Ascending aorta (tissue), 2 donors: ENCODE measurements around the gene MAGEA3. TPM values are rescaled to one million over a fixed set of nuclear protein-coding genes. Genes with fewer than 3 reads are reported as not detected.
"Not testable (repeated sequence)": the region's sequence is repeated elsewhere in the genome, so short reads cannot be mapped to it uniquely, and the experiment has no call there.

ENCODE experiments used
- DNase-seq, 2 donors: peaks; one replicate each; pipeline ENCODE4 v3.0.0-alpha.2; 2019; ENCODE audit warnings: low spot score in 2 of 2
- H3K27ac ChIP-seq, 2 donors: fragments of 200-600 bp; sonication (generic); one replicate each; pipeline ENCODE4 v1.5.1; 2016 to 2017; ENCODE audit warnings: mild to moderate bottlenecking in 1 of 2
- H3K27me3 ChIP-seq: fragments of 200-600 bp; sonication (generic); one replicate; pipeline ENCODE4 v1.5.1; 2017
- H3K36me3 ChIP-seq, 2 donors: fragments of 200-600 bp; sonication (generic); one replicate each; pipeline ENCODE4 v1.5.1; 2016
- H3K4me1 ChIP-seq, 2 donors: fragments of 200-600 bp; sonication (generic); one replicate each; pipeline ENCODE4 v1.5.1; 2016 to 2017; ENCODE audit warnings: mild to moderate bottlenecking in 1 of 2
- H3K4me3 ChIP-seq, 2 donors: fragments of 200-600 bp; sonication (generic); one replicate each; pipeline ENCODE4 v1.5.1; 2016 to 2017; ENCODE audit warnings: mild to moderate bottlenecking in 1 of 2
- H3K9me3 ChIP-seq, 2 donors: fragments of 200-600 bp; sonication (generic); one replicate each; pipeline ENCODE4 v1.5.1; 2016
- CTCF ChIP-seq, 3 experiments: fragments of 200-600 bp in 2 of 3; fragments of 450-650 bp in 1 of 3; sonication (generic) in 2 of 3; IDR thresholded peaks; one replicate each; pipeline ENCODE4 v1.5.1; 2016 to 2019; ENCODE audit warnings: antibody characterized with exemption in 3 of 3, mild to moderate bottlenecking in 1 of 3, moderate library complexity in 1 of 3
- intact Hi-C: fragments of 100-400 bp; cut with DNase I; formaldehyde crosslinking; loops from one replicate; pipeline ENCODE4 v1.15.1; 2023
- total RNA-seq: library from RNA; depleted of rRNA; stranded (reverse); fragments of >200 nt; gene quantifications from one replicate; pipeline ENCODE4 v1.1.0, GENCODE V29; 2016

Gene MAGEA3, protein sequence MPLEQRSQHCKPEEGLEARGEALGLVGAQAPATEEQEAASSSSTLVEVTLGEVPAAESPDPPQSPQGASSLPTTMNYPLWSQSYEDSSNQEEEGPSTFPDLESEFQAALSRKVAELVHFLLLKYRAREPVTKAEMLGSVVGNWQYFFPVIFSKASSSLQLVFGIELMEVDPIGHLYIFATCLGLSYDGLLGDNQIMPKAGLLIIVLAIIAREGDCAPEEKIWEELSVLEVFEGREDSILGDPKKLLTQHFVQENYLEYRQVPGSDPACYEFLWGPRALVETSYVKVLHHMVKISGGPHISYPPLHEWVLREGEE
- total RNA-seq, result not detected

- H3K4me3 ChIP-seq, H3K36me3 ChIP-seq, DNase-seq, H3K4me1 ChIP-seq, H3K9me3 ChIP-seq, intact Hi-C loops, H3K27ac ChIP-seq, H3K27me3 ChIP-seq: not testable (repeated sequence)
Observed at GRCh38 chrX:152697952-152698931, at the start of gene MAGEA3. TSS of gene MAGEA3 (plus strand) at chrX:152698794. CDS start at chrX:152700833, 2,039 bp downstream.

GRCh38 chrX:152652060-152652459 lies 46.5 kb upstream of the MAGEA3 start:
- intact Hi-C loops, result no loop called here
- H3K4me1 ChIP-seq, result no peaks in the 10 kb centered on the region
- H3K27me3 ChIP-seq, result no peaks in the 10 kb centered on the region
- no peak for DNase-seq
- no peak for TF ChIP-seq CTCF (IDR thresholded peaks at IDR 0.05)
- no peaks in the 10 kb centered on the region for H3K9me3 ChIP-seq
- no peaks in the 10 kb centered on the region for H3K36me3 ChIP-seq
- no peak overlapping the region for H3K4me3 ChIP-seq
- H3K27ac ChIP-seq, result no peak overlapping the region

DNA sequence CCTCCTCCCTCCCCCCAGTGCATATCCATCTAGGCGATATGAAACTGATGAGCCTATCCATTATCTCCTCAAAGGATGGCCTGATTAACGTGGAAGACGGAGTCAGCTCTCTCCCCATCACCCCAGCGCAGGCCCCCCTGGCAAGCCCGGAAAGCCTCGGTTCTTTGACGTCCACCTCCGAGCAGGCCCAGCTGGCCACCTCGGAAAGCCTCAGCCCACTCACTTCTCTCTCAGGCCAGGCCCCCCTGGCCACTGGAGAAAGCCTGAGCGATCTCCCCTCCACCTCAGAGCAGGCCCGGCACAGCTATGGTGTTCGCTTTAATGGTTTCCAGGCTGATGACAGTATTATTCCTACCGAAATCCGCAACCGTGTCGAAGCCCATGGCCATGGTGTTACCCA lies 46.1 kb upstream of the MAGEA3 start:
- intact Hi-C loops, result no loop called here
- H3K27ac ChIP-seq, result no peak overlapping the region
- no peaks in the 10 kb centered on the region for H3K9me3 ChIP-seq
- no peaks in the 10 kb centered on the region for H3K36me3 ChIP-seq
- no peaks in the 10 kb centered on the region for H3K4me1 ChIP-seq
- H3K27me3 ChIP-seq, result no peaks in the 10 kb centered on the region
- no peak for TF ChIP-seq CTCF (IDR thresholded peaks at IDR 0.05)
- no peak overlapping the region for H3K4me3 ChIP-seq
- no peak for DNase-seq

- no peak for DNase-seq
- intact Hi-C loops, result no loop called here
- Histone ChIP-seq H3K4me1 (no peaks in the 10 kb centered on the region), H3K9me3 (no peaks in the 10 kb centered on the region), H3K4me3 (no peak overlapping the region), H3K27me3 (no peaks in the 10 kb centered on the region), H3K36me3 (no peaks in the 10 kb centered on the region), H3K27ac (no peak overlapping the region)
- TF ChIP-seq CTCF (IDR thresholded peaks at IDR 0.05), result no peak
Observed at GRCh38 chrX:152656087-152656486, 42.5 kb upstream of the MAGEA3 start.

GRCh38 chrX:152656890-152657289 lies 41.7 kb upstream of the MAGEA3 start:
- intact Hi-C loops, result no loop called here
- no peaks in the 10 kb centered on the region for H3K4me1 ChIP-seq
- H3K9me3 ChIP-seq, result no peaks in the 10 kb centered on the region
- no peak for DNase-seq
- no peaks in the 10 kb centered on the region for H3K36me3 ChIP-seq
- H3K4me3 ChIP-seq, result no peak overlapping the region
- no peak overlapping the region for H3K27ac ChIP-seq
- no peak for TF ChIP-seq CTCF (IDR thresholded peaks at IDR 0.05)
- no peaks in the 10 kb centered on the region for H3K27me3 ChIP-seq

GRCh38 chrX:152658302-152658701 lies 40.3 kb upstream of the MAGEA3 start:
- intact Hi-C loops, result no loop called here
- Histone ChIP-seq H3K4me3 (no peak overlapping the region), H3K27me3 (no peaks in the 10 kb centered on the region), H3K36me3 (no peaks in the 10 kb centered on the region), H3K27ac (no peak overlapping the region), H3K9me3 (no peaks in the 10 kb centered on the region), H3K4me1 (no peaks in the 10 kb centered on the region)
- DNase-seq, result no peak
- no peak for TF ChIP-seq CTCF (IDR thresholded peaks at IDR 0.05)
